Panc1 (cell line): ENCODE results near the gene SEL1L3. TPM values are rescaled to one million over a fixed set of nuclear protein-coding genes. Genes with fewer than 3 reads are reported as not detected.

ENCODE experiments used
- ATAC-seq: fragments of 200-7000 bp; cut with Tn5 transposase; 2 replicates; pipeline ENCODE4 v1.9.1; 2020; ENCODE audit warnings: mild to moderate bottlenecking, moderate library complexity
- BruUV-seq: library from RNA; stranded (reverse); fragments of 400-500 nt; replicated peaks from 2 replicates; lab custom pipeline; 2021; lab: Mats Ljungman, UMichigan
- CTCF ChIA-PET: fragments of 300-600 bp; sonication (Branson Sonifier 250); formaldehyde crosslinking; loops from one replicate; lab custom pipeline; 2022; ENCODE audit warnings: antibody characterized with exemption; lab: Charles Lee
- POLR2A ChIA-PET: fragments of 300-600 bp; sonication (Branson Sonifier 250); formaldehyde crosslinking; loops from one replicate; lab custom pipeline; 2022; ENCODE audit warnings: antibody characterized with exemption; lab: Charles Lee
- DNase-seq: peaks from one replicate; pipeline ENCODE4 v3.0.0-alpha.2; 2010; ENCODE audit warnings: low read depth, low spot score
- H3K27ac ChIP-seq: 2 replicates; pipeline ENCODE4 v1.5.1; 2011; ENCODE audit warnings: mild to moderate bottlenecking, low read length, inconsistent platforms
- H3K27me3 ChIP-seq: fragments of 200-500 bp; sonication (Bioruptor generic); 2 replicates; pipeline ENCODE4 v1.6.0; 2014; ENCODE audit warnings: low read length, inconsistent platforms; ENCODE audit not compliant: control insufficient read depth, insufficient read depth
- H3K36me3 ChIP-seq: fragments of 200-500 bp; sonication (Bioruptor generic); 2 replicates; pipeline ENCODE4 v1.5.1; 2014; ENCODE audit warnings: inconsistent platforms, mild to moderate bottlenecking, low read length, moderate library complexity; ENCODE audit not compliant: control insufficient read depth, insufficient read depth
- H3K4me1 ChIP-seq: 2 replicates; pipeline ENCODE4 v1.5.1; 2011; ENCODE audit warnings: inconsistent platforms, mild to moderate bottlenecking, low read length, moderate library complexity; ENCODE audit not compliant: control insufficient read depth, insufficient read depth
- H3K4me3 ChIP-seq, 2 experiments: 2 replicates each; pipeline ENCODE4 v1.5.1; 2011 to 2012; ENCODE audit warnings: low read depth in 2 of 2, low read length in 2 of 2, mild to moderate bottlenecking in 2 of 2, inconsistent platforms in 1 of 2, moderate library complexity in 1 of 2
- H3K9me3 ChIP-seq: fragments of 200-500 bp; sonication (Bioruptor generic); 2 replicates; pipeline ENCODE4 v1.5.1; 2014; ENCODE audit warnings: low read depth, mild to moderate bottlenecking, inconsistent platforms, low read length, moderate library complexity; ENCODE audit not compliant: control insufficient read depth, insufficient read depth
- CTCF ChIP-seq: fragments of 450-650 bp; IDR thresholded peaks from 2 replicates; pipeline ENCODE4 v1.5.1; 2017; ENCODE audit warnings: mild to moderate bottlenecking
- POLR2AphosphoS5 ChIP-seq: IDR thresholded peaks from 2 replicates; pipeline ENCODE4 v1.6.1; 2012; ENCODE audit warnings: mild to moderate bottlenecking, low read depth, low read length, moderate library complexity
- REST ChIP-seq, 2 experiments: IDR thresholded peaks; 2 replicates each; pipeline ENCODE4 v1.6.1; 2011 to 2012; ENCODE audit warnings: low read depth in 2 of 2, control low read depth in 1 of 2, low read length in 1 of 2, mild to moderate bottlenecking in 1 of 2, moderate library complexity in 1 of 2; ENCODE audit not compliant: insufficient read depth in 1 of 2
- SIN3A ChIP-seq: IDR thresholded peaks from 2 replicates; pipeline ENCODE4 v1.6.1; 2012; ENCODE audit warnings: low read depth, mild to moderate bottlenecking, low read length, moderate library complexity, borderline replicate concordance; ENCODE audit not compliant: insufficient read depth
- TCF7L2 ChIP-seq: IDR thresholded peaks from 2 replicates; pipeline ENCODE4 v1.6.1; 2011; ENCODE audit warnings: mild to moderate bottlenecking, low read depth, low read length, inconsistent platforms
- in situ Hi-C: cut with HindIII; loops from 2 replicates; pipeline ENCODE4 v1.10.0; 2016; ENCODE audit warnings: low sequenced_read_pairs, low pct_unique_long_range_greater_than_20kb
- intact Hi-C: fragments of 100-400 bp; cut with micrococcal nuclease; formaldehyde crosslinking; loops from one replicate; pipeline ENCODE4 v1.10.0; 2022; ENCODE audit not compliant: unreplicated experiment
- total RNA-seq: library from RNA; stranded (reverse); gene quantifications from one replicate; pipeline ENCODE4 v1.2.1, GENCODE V29; 2021; ENCODE audit not compliant: unreplicated experiment

Gene SEL1L3
- total RNA-seq, 1 experiment from 2014 or later, result 1.1 TPM

- DNase-seq (no peak), ATAC-seq (no peak)
- POLR2A ChIA-PET, result no interaction called here
- Histone ChIP-seq H3K4me1 (no peaks in the 10 kb centered on the region), H3K27ac (no peak overlapping the region), H3K9me3 (no peaks in the 10 kb centered on the region), H3K4me3 (no peak overlapping the region), H3K27me3 (no peaks in the 10 kb centered on the region), H3K36me3 (no peaks in the 10 kb centered on the region)
- CTCF ChIA-PET, result no interaction called here
- in situ Hi-C loops, result no loop called here
- intact Hi-C loops, result no loop called here
- BruUV-seq, result no TSS peak
- no peak for TF ChIP-seq CTCF
- no peak for TF ChIP-seq SIN3A
- TF ChIP-seq TCF7L2, result no peak
- no peak for TF ChIP-seq REST (IDR thresholded peaks at IDR 0.05; ENCODE audit: insufficient read depth in 1 of 2, low read depth in 2 of 2, low read length in 1 of 2)
- no peak for TF ChIP-seq POLR2AphosphoS5
Measured at GRCh38 chr4:25795091-25795490, 67.7 kb downstream of the SEL1L3 start.

GRCh38 chr4:25792876-25793275, 69.9 kb downstream of the SEL1L3 start:
- in situ Hi-C loops, result no loop called here
- intact Hi-C loops, result no loop called here
- CTCF ChIA-PET, result no interaction called here
- DNase-seq (no peak), ATAC-seq (no peak)
- H3K4me3 ChIP-seq, result no peak overlapping the region
- TF ChIP-seq TCF7L2 (no peak), REST (IDR thresholded peaks at IDR 0.05; ENCODE audit: insufficient read depth in 1 of 2, low read depth in 2 of 2, low read length in 1 of 2) (no peak), POLR2AphosphoS5 (no peak), CTCF (no peak), SIN3A (no peak)
- BruUV-seq, result no TSS peak
- H3K27ac ChIP-seq, result no peak overlapping the region
- POLR2A ChIA-PET, result no interaction called here
- H3K27me3 ChIP-seq, result no peaks in the 10 kb centered on the region
- no peaks in the 10 kb centered on the region for H3K36me3 ChIP-seq
- no peaks in the 10 kb centered on the region for H3K4me1 ChIP-seq
- H3K9me3 ChIP-seq, result no peaks in the 10 kb centered on the region
